ENCODE results near the gene DES. TPM values are rescaled to one million over a fixed set of nuclear protein-coding genes. Genes with fewer than 3 reads are reported as not detected.

DES gene
- total RNA-seq, 1 experiment from 2014 or later: not detected

DNA sequence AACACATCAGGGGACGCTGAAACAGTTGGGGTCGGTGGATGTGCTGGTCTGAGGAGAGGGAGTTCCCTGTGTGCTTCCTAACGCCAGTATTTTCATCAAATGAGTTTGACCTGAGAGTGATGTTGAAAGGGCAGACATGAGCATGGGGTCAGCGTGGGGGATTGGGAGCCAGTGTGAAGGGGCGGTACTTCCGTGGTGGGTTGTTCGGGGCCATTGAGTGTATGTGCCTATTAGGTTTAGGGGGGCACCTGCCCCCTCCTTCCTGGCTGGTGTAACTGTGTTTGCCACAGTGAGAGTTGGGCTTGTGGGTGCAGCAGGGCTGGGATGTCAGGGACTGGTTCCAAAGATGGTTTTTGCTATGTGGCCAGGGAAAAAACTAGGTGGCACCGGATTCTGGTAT, 40.8 kb downstream of the DES start:
- TF ChIP-seq, protein P1, sequence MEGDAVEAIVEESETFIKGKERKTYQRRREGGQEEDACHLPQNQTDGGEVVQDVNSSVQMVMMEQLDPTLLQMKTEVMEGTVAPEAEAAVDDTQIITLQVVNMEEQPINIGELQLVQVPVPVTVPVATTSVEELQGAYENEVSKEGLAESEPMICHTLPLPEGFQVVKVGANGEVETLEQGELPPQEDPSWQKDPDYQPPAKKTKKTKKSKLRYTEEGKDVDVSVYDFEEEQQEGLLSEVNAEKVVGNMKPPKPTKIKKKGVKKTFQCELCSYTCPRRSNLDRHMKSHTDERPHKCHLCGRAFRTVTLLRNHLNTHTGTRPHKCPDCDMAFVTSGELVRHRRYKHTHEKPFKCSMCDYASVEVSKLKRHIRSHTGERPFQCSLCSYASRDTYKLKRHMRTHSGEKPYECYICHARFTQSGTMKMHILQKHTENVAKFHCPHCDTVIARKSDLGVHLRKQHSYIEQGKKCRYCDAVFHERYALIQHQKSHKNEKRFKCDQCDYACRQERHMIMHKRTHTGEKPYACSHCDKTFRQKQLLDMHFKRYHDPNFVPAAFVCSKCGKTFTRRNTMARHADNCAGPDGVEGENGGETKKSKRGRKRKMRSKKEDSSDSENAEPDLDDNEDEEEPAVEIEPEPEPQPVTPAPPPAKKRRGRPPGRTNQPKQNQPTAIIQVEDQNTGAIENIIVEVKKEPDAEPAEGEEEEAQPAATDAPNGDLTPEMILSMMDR (IDR thresholded peaks at IDR 0.05; ENCODE audit: unreplicated experiment): no peak
- no peaks in the 10 kb centered on the region for H3K9me3 Mint-ChIP-seq (ENCODE audit: low read depth, unreplicated experiment)
- H3K4me1 Mint-ChIP-seq (ENCODE audit: low read depth, unreplicated experiment): peaks cover 10% of the 10 kb centered on the region
- no TSS peak for BruUV-seq (replicated peaks)
- no peaks in the 10 kb centered on the region for H3K27me3 Mint-ChIP-seq (ENCODE audit: unreplicated experiment)
- intact Hi-C loops (cut with micrococcal nuclease; ENCODE audit: unreplicated experiment): loop anchor here (1.0 kb wide), 1 partner anchor 71 kb away; no protein-coding TSS in a partner anchor
- no peaks in the 10 kb centered on the region for H3K36me3 Mint-ChIP-seq (ENCODE audit: insufficient read depth, unreplicated experiment)
- H3K27ac Mint-ChIP-seq (ENCODE audit: unreplicated experiment): no peak overlapping the region
- no peak for DNase-seq
- no peak overlapping the region for H3K4me3 Mint-ChIP-seq (ENCODE audit: low read depth, unreplicated experiment)
- CTCF ChIA-PET: interaction anchor here (0.6 to 1.5 kb wide), 6 partner anchors 9 to 71 kb away, joined by 3 to 22 read pairs (median 4); partner anchors contain the start of gene DNPEP

DNA sequence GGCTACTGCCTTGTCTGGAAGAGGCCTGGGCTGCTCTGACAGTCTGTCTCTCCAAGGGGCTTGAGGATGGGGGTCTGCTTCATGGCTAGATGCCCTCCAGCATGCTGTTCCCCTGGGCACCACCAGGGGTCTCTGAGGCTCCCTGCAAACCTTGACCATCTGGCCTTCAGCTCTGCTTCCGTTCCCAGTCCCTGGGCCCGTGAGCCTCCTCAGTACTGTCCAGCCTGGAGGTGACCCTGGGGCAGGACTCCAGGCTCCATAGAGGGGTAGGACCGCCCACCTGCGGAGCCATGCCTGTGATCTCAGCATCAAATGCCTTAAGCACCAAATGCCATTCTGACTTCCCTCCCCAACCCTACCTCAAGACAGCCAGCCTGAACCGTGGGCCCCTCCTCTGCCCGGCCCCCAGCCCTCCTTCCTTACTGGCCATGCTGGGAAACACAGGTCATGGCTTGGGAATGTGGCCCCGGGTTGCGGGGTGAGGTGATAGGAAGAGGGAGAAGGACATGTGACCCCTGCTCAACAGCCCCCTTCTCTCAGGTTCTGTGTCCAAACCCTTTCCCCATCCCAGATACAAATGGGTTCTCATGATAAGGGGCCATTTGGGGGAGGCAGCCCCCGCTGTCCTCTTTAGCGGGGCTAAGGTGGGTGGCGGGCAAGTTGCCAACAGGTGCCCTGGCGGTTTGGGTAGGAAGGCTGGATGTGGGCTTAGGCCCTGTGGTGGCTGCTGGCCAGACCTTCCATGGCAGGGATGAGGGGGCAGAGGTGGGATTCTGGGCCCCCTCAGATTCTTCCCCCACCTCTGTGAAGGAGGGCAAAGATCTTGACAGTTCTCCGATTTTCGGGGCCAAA, 41.5 kb downstream of the DES start:
- TF ChIP-seq, protein P1 (IDR thresholded peaks at IDR 0.05; ENCODE audit: unreplicated experiment): peak; percentile 93
- Mint-ChIP-seq H3K27ac (ENCODE audit: unreplicated experiment) (no peak overlapping the region), H3K4me1 (ENCODE audit: low read depth, unreplicated experiment) (peaks cover 10% of the 10 kb centered on the region), H3K9me3 (ENCODE audit: low read depth, unreplicated experiment) (no peaks in the 10 kb centered on the region), H3K4me3 (ENCODE audit: low read depth, unreplicated experiment) (no peak overlapping the region), H3K36me3 (ENCODE audit: insufficient read depth, unreplicated experiment) (no peaks in the 10 kb centered on the region), H3K27me3 (ENCODE audit: unreplicated experiment) (no peaks in the 10 kb centered on the region)
- CTCF ChIA-PET: interaction anchor here (0.6 to 1.5 kb wide), 7 partner anchors 8 to 72 kb away, joined by 3 to 22 read pairs (median 3); partner anchors contain the start of gene DNPEP
- DNase-seq: peak; percentile 72
- no TSS peak for BruUV-seq (replicated peaks)
- intact Hi-C loops (cut with micrococcal nuclease; ENCODE audit: unreplicated experiment): loop anchor here (1.0 kb wide), 1 partner anchor 71 kb away; no protein-coding TSS in a partner anchor

DNA sequence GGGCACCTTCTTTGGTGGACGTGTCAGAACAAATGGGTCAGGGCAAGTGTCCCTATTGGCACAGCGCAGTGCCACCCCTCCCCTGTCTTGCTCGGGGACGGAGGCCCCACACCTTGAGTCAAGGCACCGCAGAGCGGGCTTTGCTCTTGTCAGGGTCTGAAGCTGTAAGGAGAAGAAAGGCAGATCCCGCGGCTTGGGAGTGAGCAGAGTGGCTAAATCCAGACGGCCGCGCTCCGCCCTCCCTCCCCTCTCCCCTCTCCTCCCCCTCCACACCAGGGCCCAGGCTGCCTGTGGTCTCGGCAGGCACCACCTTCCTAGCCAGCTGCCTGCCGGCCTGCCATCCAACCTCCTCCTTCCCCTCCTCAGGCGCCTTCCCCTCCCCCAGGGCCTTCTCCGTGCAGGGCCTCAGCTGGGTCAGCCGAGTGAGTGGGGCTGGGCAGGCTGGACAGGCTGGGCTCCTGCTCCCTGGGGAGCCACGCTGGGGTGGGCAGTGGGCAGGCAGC, 42.3 kb downstream of the DES start:
- intact Hi-C loops (cut with micrococcal nuclease; ENCODE audit: unreplicated experiment): no loop called here
- H3K4me3 Mint-ChIP-seq (ENCODE audit: low read depth, unreplicated experiment): no peak overlapping the region
- H3K9me3 Mint-ChIP-seq (ENCODE audit: low read depth, unreplicated experiment): no peaks in the 10 kb centered on the region
- CTCF ChIA-PET: no interaction called here
- H3K4me1 Mint-ChIP-seq (ENCODE audit: low read depth, unreplicated experiment): peaks cover 10% of the 10 kb centered on the region
- BruUV-seq (replicated peaks): no TSS peak
- TF ChIP-seq, protein P1 (IDR thresholded peaks at IDR 0.05; ENCODE audit: unreplicated experiment): no peak
- no peaks in the 10 kb centered on the region for H3K36me3 Mint-ChIP-seq (ENCODE audit: insufficient read depth, unreplicated experiment)
- DNase-seq: no peak
- no peak overlapping the region for H3K27ac Mint-ChIP-seq (ENCODE audit: unreplicated experiment)
- H3K27me3 Mint-ChIP-seq (ENCODE audit: unreplicated experiment): no peaks in the 10 kb centered on the region

DNA sequence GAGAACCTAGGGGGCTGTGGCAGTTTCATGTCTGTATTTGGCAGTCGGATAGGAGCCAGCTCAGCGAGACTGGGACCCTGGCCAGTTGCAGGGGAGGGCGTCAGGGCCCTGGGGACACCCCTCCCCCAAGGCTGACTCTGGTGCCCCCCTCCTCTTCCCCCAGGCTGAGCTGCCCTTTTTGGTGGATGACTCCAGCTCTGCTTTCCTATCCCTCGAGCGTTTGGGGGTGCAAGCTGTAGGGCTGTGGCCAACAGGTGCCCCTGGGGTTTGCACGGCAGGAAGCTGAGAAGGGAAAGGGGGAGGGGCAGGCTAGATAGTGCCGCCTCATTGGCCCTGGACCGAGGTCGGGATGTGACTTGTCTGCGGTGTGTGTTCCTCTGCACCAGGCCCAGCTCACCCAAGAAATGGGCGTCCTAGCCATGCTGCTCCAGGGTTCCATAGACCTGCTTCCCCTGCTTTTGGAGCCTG, 42.9 kb downstream of the DES start:
- DNase-seq: no peak
- no peaks in the 10 kb centered on the region for H3K36me3 Mint-ChIP-seq (ENCODE audit: insufficient read depth, unreplicated experiment)
- TF ChIP-seq, protein P1 (IDR thresholded peaks at IDR 0.05; ENCODE audit: unreplicated experiment): no peak
- no TSS peak for BruUV-seq (replicated peaks)
- peaks cover 10% of the 10 kb centered on the region for H3K4me1 Mint-ChIP-seq (ENCODE audit: low read depth, unreplicated experiment)
- no peak overlapping the region for H3K4me3 Mint-ChIP-seq (ENCODE audit: low read depth, unreplicated experiment)
- intact Hi-C loops (cut with micrococcal nuclease; ENCODE audit: unreplicated experiment): no loop called here
- H3K27ac Mint-ChIP-seq (ENCODE audit: unreplicated experiment): no peak overlapping the region
- H3K9me3 Mint-ChIP-seq (ENCODE audit: low read depth, unreplicated experiment): no peaks in the 10 kb centered on the region
- CTCF ChIA-PET: interaction anchor here (0.6 kb wide), 2 partner anchors 53 to 1143 kb away, joined by 3 read pairs; no protein-coding TSS in a partner anchor
- H3K27me3 Mint-ChIP-seq (ENCODE audit: unreplicated experiment): no peaks in the 10 kb centered on the region
